ENCODE data around the gene LCE1A.

Gene LCE1A

GRCh38 chr1:152870831-152871730 is 43.8 kb downstream of the LCE1A start:
- no peak for DNase-seq (ENCODE audit: low read depth)

GRCh38 chr1:152871731-152872126 is 44.5 kb downstream of the LCE1A start:
- no peak for DNase-seq (ENCODE audit: low read depth)

GRCh38 chr1:152873495-152873894 is 46.2 kb downstream of the LCE1A start:
- no peak for DNase-seq (ENCODE audit: low read depth)

GRCh38 chr1:152876827-152877226 is 49.6 kb downstream of the LCE1A start:
- DNase-seq (ENCODE audit: low read depth) = no peak

All from activated gamma-delta T cell treated with anti-CD3 and anti-CD28 coated beads, Interleukin-2, amount 50 U/mL, for 16 hours (primary cell).